Inflammatory macrophage treated with lipopolysaccharide for 1 hour (primary cell): ENCODE data around the gene MAML3.

Experiments
- DNase-seq, 2 donors: peaks; one replicate each; pipeline ENCODE4 v3.0.0-alpha.2; 2020 to 2022

Gene MAML3

GRCh38 chr4:140096921-140097320 is 57.1 kb downstream of the MAML3 start:
- DNase-seq, result no peak

GRCh38 chr4:140096483-140096861 is 57.5 kb downstream of the MAML3 start:
- no peak for DNase-seq

GRCh38 chr4:140095694-140096482 is 58.1 kb downstream of the MAML3 start:
- DNase-seq, result peak; percentile 71 to 80

GRCh38 chr4:140094438-140095420 is 59.3 kb downstream of the MAML3 start:
- peak; percentile 66 to 81 for DNase-seq

- no peak for DNase-seq
Observed at GRCh38 chr4:140092094-140092851, 61.7 kb downstream of the MAML3 start.

- DNase-seq, result peak; percentile 64 to 66
Observed at GRCh38 chr4:140091305-140091704, 62.7 kb downstream of the MAML3 start.

GRCh38 chr4:140090215-140090731 is 63.7 kb downstream of the MAML3 start:
- no peak for DNase-seq

GRCh38 chr4:140089216-140089615 is 64.8 kb downstream of the MAML3 start:
- no peak for DNase-seq

- DNase-seq, result no peak
Observed at GRCh38 chr4:140088323-140088967, 65.5 kb downstream of the MAML3 start.

GRCh38 chr4:140085881-140086280 is 68.1 kb downstream of the MAML3 start:
- DNase-seq, result no peak

- DNase-seq, result no peak
Observed at GRCh38 chr4:140085062-140085622, 68.8 kb downstream of the MAML3 start.

GRCh38 chr4:140084385-140084784 is 69.6 kb downstream of the MAML3 start:
- DNase-seq, result no peak

GRCh38 chr4:140082391-140082755 is 71.6 kb downstream of the MAML3 start:
- DNase-seq, result no peak

- no peak for DNase-seq
Observed at GRCh38 chr4:140081641-140082390, 72.2 kb downstream of the MAML3 start.

GRCh38 chr4:140080883-140081282 is 73.1 kb downstream of the MAML3 start:
- no peak for DNase-seq

GRCh38 chr4:140078366-140078765 is 75.6 kb downstream of the MAML3 start:
- no peak for DNase-seq

GRCh38 chr4:140076307-140076706 is 77.7 kb downstream of the MAML3 start:
- no peak for DNase-seq

- peak; percentile 46 to 66 for DNase-seq
Observed at GRCh38 chr4:140071806-140072205, 82.2 kb downstream of the MAML3 start.

- DNase-seq, result no peak
Observed at GRCh38 chr4:140070973-140071372, 83.0 kb downstream of the MAML3 start.

GRCh38 chr4:140070366-140070765 is 83.6 kb downstream of the MAML3 start:
- no peak for DNase-seq

- DNase-seq, result peak in 1 of 2 donors; percentile 37
Observed at GRCh38 chr4:140069066-140069465, 84.9 kb downstream of the MAML3 start.
